DOHH2 (cell line): Measurements from ENCODE around the gene TWF2.

Experiments used
- H3F3A ChIP-seq: fragments of 200-600 bp; sonication (generic), shearing (Covaris generic); 2 replicates; pipeline ENCODE4 v1.6.0; 2016; ENCODE audit warnings: antibody characterized with exemption, mild to moderate bottlenecking; ENCODE audit not compliant: control insufficient read depth, insufficient read depth
- H3K27ac ChIP-seq: fragments of 200-600 bp; sonication (generic); 2 replicates; pipeline ENCODE4 v1.5.1; 2014; ENCODE audit warnings: low read depth, mild to moderate bottlenecking, low read length, moderate library complexity
- H3K27me3 ChIP-seq: fragments of 200-600 bp; sonication (generic); 2 replicates; pipeline ENCODE4 v1.6.1; 2014; ENCODE audit warnings: mild to moderate bottlenecking, low read length, mixed read lengths; ENCODE audit not compliant: control insufficient read depth
- H3K36me3 ChIP-seq: fragments of 200-600 bp; sonication (generic); 2 replicates; pipeline ENCODE4 v1.6.1; 2014; ENCODE audit warnings: mild to moderate bottlenecking, low read length, moderate library complexity, mixed read lengths; ENCODE audit not compliant: control insufficient read depth
- H3K4me1 ChIP-seq: fragments of 200-600 bp; sonication (generic); 2 replicates; pipeline ENCODE4 v1.6.1; 2014; ENCODE audit warnings: mild to moderate bottlenecking, low read length, mixed read lengths; ENCODE audit not compliant: control insufficient read depth
- H3K4me2 ChIP-seq: fragments of 200-600 bp; sonication (generic); 2 replicates; pipeline ENCODE4 v1.6.0; 2014; ENCODE audit warnings: mild to moderate bottlenecking, low read length, moderate library complexity
- H3K4me3 ChIP-seq: fragments of 200-600 bp; sonication (generic); 2 replicates; pipeline ENCODE4 v1.5.1; 2014; ENCODE audit warnings: mild to moderate bottlenecking, low read length, mixed read lengths
- H3K79me2 ChIP-seq: fragments of 200-600 bp; sonication (generic); 2 replicates; pipeline ENCODE4 v1.6.1; 2014; ENCODE audit warnings: mild to moderate bottlenecking, low read length, mixed read lengths; ENCODE audit not compliant: control insufficient read depth
- H3K9me2 ChIP-seq: fragments of 200-600 bp; sonication (generic); replicated peaks from 2 replicates; pipeline ENCODE4 v1.6.1; 2014; ENCODE audit warnings: mild to moderate bottlenecking, low read length, mixed read lengths; ENCODE audit not compliant: control insufficient read depth
- H3K9me3 ChIP-seq: fragments of 200-600 bp; sonication (generic); 2 replicates; pipeline ENCODE4 v1.6.1; 2014; ENCODE audit warnings: antibody characterized with exemption, low read length, mixed read lengths; ENCODE audit not compliant: control insufficient read depth, insufficient read depth
- H4K20me1 ChIP-seq: fragments of 200-600 bp; sonication (generic); 2 replicates; pipeline ENCODE4 v1.6.0; 2014; ENCODE audit warnings: low read depth, mild to moderate bottlenecking, antibody characterized with exemption, low read length, moderate library complexity; ENCODE audit not compliant: control insufficient read depth, insufficient read depth
- CTCF ChIP-seq: fragments of 200-600 bp; sonication (generic); IDR thresholded peaks from one replicate; pipeline ENCODE4 v1.5.1; 2014; ENCODE audit warnings: antibody characterized with exemption, mild to moderate bottlenecking, low read depth, low read length; ENCODE audit not compliant: poor library complexity, severe bottlenecking
- EZH2phosphoT487 ChIP-seq: fragments of 200-600 bp; sonication (generic); IDR thresholded peaks from 2 replicates; pipeline ENCODE4 v1.6.1; 2017; ENCODE audit warnings: borderline replicate concordance, mild to moderate bottlenecking, antibody characterized with exemption, low read length, moderate library complexity, mixed read lengths

TWF2 gene

GRCh38 chr3:52283306-52283705, 44.3 kb upstream of the TWF2 start:
- Histone ChIP-seq H3K4me3 (no peak overlapping the region), H3K79me2 (peaks cover 26% of the 10 kb centered on the region), H3F3A (peaks cover 23% of the 10 kb centered on the region), H3K36me3 (no peaks in the 10 kb centered on the region), H4K20me1 (no peaks in the 10 kb centered on the region), H3K9me2 (no peaks in the 10 kb centered on the region), H3K4me1 (peaks cover 16% of the 10 kb centered on the region), H3K27me3 (no peaks in the 10 kb centered on the region), H3K9me3 (no peaks in the 10 kb centered on the region), H3K4me2 (no peak overlapping the region), H3K27ac (no peak overlapping the region)
- TF ChIP-seq EZH2phosphoT487 (no peak), CTCF (no peak)

GRCh38 chr3:52281981-52282801, 43.2 kb upstream of the TWF2 start:
- H3K4me3 ChIP-seq, result no peak overlapping the region
- H3K9me2 ChIP-seq, result no peaks in the 10 kb centered on the region
- TF ChIP-seq EZH2phosphoT487, result no peak
- TF ChIP-seq CTCF, result no peak
- H3K9me3 ChIP-seq, result no peaks in the 10 kb centered on the region
- H3K79me2 ChIP-seq, result peaks cover 31% of the 10 kb centered on the region
- no peak overlapping the region for H3K27ac ChIP-seq
- peaks cover 9% of the 10 kb centered on the region for H3K36me3 ChIP-seq
- peaks cover 23% of the 10 kb centered on the region for H3F3A ChIP-seq
- H3K4me1 ChIP-seq, result peaks cover 16% of the 10 kb centered on the region
- H4K20me1 ChIP-seq, result no peaks in the 10 kb centered on the region
- H3K27me3 ChIP-seq, result no peaks in the 10 kb centered on the region
- H3K4me2 ChIP-seq, result no peak overlapping the region

- H3K79me2 ChIP-seq, result peaks cover 45% of the 10 kb centered on the region
- no peak for TF ChIP-seq CTCF
- H3K36me3 ChIP-seq, result peaks cover 30% of the 10 kb centered on the region
- no peaks in the 10 kb centered on the region for H3K27me3 ChIP-seq
- H3K9me3 ChIP-seq, result no peaks in the 10 kb centered on the region
- H3K4me2 ChIP-seq, result 0 out of 2 replicates have a peak overlapping the region, but pooled peaks have one; percentile 92
- peaks cover 13% of the 10 kb centered on the region; the same call in 1 of the 2 replicates for H4K20me1 ChIP-seq
- H3K4me3 ChIP-seq, result no peak overlapping the region
- peaks cover 20% of the 10 kb centered on the region for H3F3A ChIP-seq
- no peak overlapping the region for H3K27ac ChIP-seq
- peaks cover 26% of the 10 kb centered on the region for H3K4me1 ChIP-seq
- no peaks in the 10 kb centered on the region for H3K9me2 ChIP-seq
Measured at GRCh38 chr3:52280050-52280461, 41.1 kb upstream of the TWF2 start.
